Duodenal mucosa (tissue), 2 donors: ENCODE results near the gene RGS19.

Source experiments
- H3K27ac ChIP-seq: one replicate; pipeline ENCODE4 v1.7.0; 2013; ENCODE audit warnings: low read depth, low read length
- H3K27me3 ChIP-seq, 2 donors: one replicate each; pipeline ENCODE4 v1.7.0; 2013; ENCODE audit warnings: low read length in 2 of 2, control low read depth in 1 of 2; ENCODE audit not compliant: insufficient read depth in 2 of 2, control insufficient read depth in 1 of 2
- H3K36me3 ChIP-seq, 2 donors: one replicate each; pipeline ENCODE4 v1.7.0; 2013; ENCODE audit warnings: low read length in 2 of 2, control low read depth in 1 of 2; ENCODE audit not compliant: insufficient read depth in 2 of 2, control insufficient read depth in 1 of 2
- H3K4me1 ChIP-seq, 2 donors: one replicate each; pipeline ENCODE4 v1.7.0; 2013; ENCODE audit warnings: low read length in 2 of 2, control low read depth in 1 of 2; ENCODE audit not compliant: insufficient read depth in 2 of 2, control insufficient read depth in 1 of 2
- H3K4me3 ChIP-seq, 2 donors: one replicate each; pipeline ENCODE4 v1.7.0; 2013; ENCODE audit warnings: low read length in 2 of 2, low read depth in 1 of 2
- H3K9ac ChIP-seq, 2 donors: one replicate each; pipeline ENCODE4 v1.7.0; 2013; ENCODE audit warnings: low read length in 2 of 2, low read depth in 1 of 2
- H3K9me3 ChIP-seq, 2 donors: one replicate each; pipeline ENCODE4 v1.7.0; 2013; ENCODE audit warnings: low read length in 2 of 2, control low read depth in 1 of 2; ENCODE audit not compliant: control insufficient read depth in 1 of 2

The RGS19 gene

GRCh38 chr20:64041781-64042053 lies 37.6 kb downstream of the RGS19 start:
- H3K9ac ChIP-seq: no peak overlapping the region
- H3K27me3 ChIP-seq: peaks cover 57 to 75% of the 10 kb centered on the region in 2 donors
- no peaks in the 10 kb centered on the region for H3K9me3 ChIP-seq
- peak overlapping the region; percentile 17 to 55 for H3K4me3 ChIP-seq
- no peaks in the 10 kb centered on the region for H3K36me3 ChIP-seq
- H3K27ac ChIP-seq: no peak overlapping the region
- peaks cover 7 to 12% of the 10 kb centered on the region in 2 donors for H3K4me1 ChIP-seq

- H3K4me3 ChIP-seq: no peak overlapping the region
- no peak overlapping the region for H3K9ac ChIP-seq
- H3K36me3 ChIP-seq: no peaks in the 10 kb centered on the region
- H3K27me3 ChIP-seq: peaks cover 58 to 75% of the 10 kb centered on the region in 2 donors
- H3K9me3 ChIP-seq: no peaks in the 10 kb centered on the region
- no peak overlapping the region for H3K27ac ChIP-seq
- H3K4me1 ChIP-seq: peaks cover 7 to 15% of the 10 kb centered on the region in 2 donors
Measured at GRCh38 chr20:64041040-64041780, 38.1 kb downstream of the RGS19 start.

GRCh38 chr20:64040231-64041039 lies 38.9 kb downstream of the RGS19 start:
- Histone ChIP-seq H3K27ac (no peak overlapping the region), H3K27me3 (peaks cover 53 to 75% of the 10 kb centered on the region in 2 donors), H3K4me3 (no peak overlapping the region), H3K9ac (no peak overlapping the region), H3K9me3 (no peaks in the 10 kb centered on the region), H3K4me1 (peaks cover 7 to 22% of the 10 kb centered on the region in 2 donors), H3K36me3 (no peaks in the 10 kb centered on the region)

- peak overlapping the region in 1 of 2 donors; percentile 55 for H3K4me3 ChIP-seq
- H3K27ac ChIP-seq: no peak overlapping the region
- H3K36me3 ChIP-seq: peaks cover 0 to 8% of the 10 kb centered on the region in 2 donors
- H3K27me3 ChIP-seq: peaks cover 48 to 68% of the 10 kb centered on the region in 2 donors
- no peak overlapping the region for H3K9ac ChIP-seq
- H3K4me1 ChIP-seq: peaks cover 7 to 22% of the 10 kb centered on the region in 2 donors
- H3K9me3 ChIP-seq: no peaks in the 10 kb centered on the region
Measured at GRCh38 chr20:64039293-64040160, 39.8 kb downstream of the RGS19 start.

GRCh38 chr20:64038565-64039292 lies 40.6 kb downstream of the RGS19 start:
- peak overlapping the region; percentile 55 to 58 for H3K4me3 ChIP-seq
- no peaks in the 10 kb centered on the region for H3K9me3 ChIP-seq
- peaks cover 46 to 62% of the 10 kb centered on the region in 2 donors for H3K27me3 ChIP-seq
- no peak overlapping the region for H3K9ac ChIP-seq
- H3K27ac ChIP-seq: no peak overlapping the region
- H3K36me3 ChIP-seq: peaks cover 7 to 15% of the 10 kb centered on the region in 2 donors
- peaks cover 7 to 28% of the 10 kb centered on the region in 2 donors for H3K4me1 ChIP-seq

- Histone ChIP-seq H3K4me1 (peaks cover 7 to 28% of the 10 kb centered on the region in 2 donors), H3K9me3 (no peaks in the 10 kb centered on the region), H3K27ac (no peak overlapping the region), H3K4me3 (peak overlapping the region in 1 of 2 donors; percentile 55), H3K9ac (no peak overlapping the region), H3K36me3 (peaks cover 10 to 18% of the 10 kb centered on the region in 2 donors), H3K27me3 (peaks cover 47 to 57% of the 10 kb centered on the region in 2 donors)
Measured at GRCh38 chr20:64038224-64038564, 41.1 kb downstream of the RGS19 start.

- no peaks in the 10 kb centered on the region for H3K9me3 ChIP-seq
- peaks cover 49 to 57% of the 10 kb centered on the region in 2 donors for H3K27me3 ChIP-seq
- no peak overlapping the region for H3K9ac ChIP-seq
- no peak overlapping the region for H3K27ac ChIP-seq
- no peak overlapping the region for H3K4me3 ChIP-seq
- H3K36me3 ChIP-seq: peaks cover 14 to 24% of the 10 kb centered on the region in 2 donors
- peaks cover 7 to 28% of the 10 kb centered on the region in 2 donors for H3K4me1 ChIP-seq
Measured at GRCh38 chr20:64037498-64038213, 41.7 kb downstream of the RGS19 start.

GRCh38 chr20:64037199-64037497 lies 42.2 kb downstream of the RGS19 start:
- H3K9me3 ChIP-seq: no peaks in the 10 kb centered on the region
- H3K9ac ChIP-seq: no peak overlapping the region
- peaks cover 7 to 28% of the 10 kb centered on the region in 2 donors for H3K4me1 ChIP-seq
- H3K36me3 ChIP-seq: peaks cover 18 to 29% of the 10 kb centered on the region in 2 donors
- H3K27ac ChIP-seq: no peak overlapping the region
- no peak overlapping the region for H3K4me3 ChIP-seq
- peaks cover 47 to 57% of the 10 kb centered on the region in 2 donors for H3K27me3 ChIP-seq
